SH-SY5Y (cell line): ENCODE data around the gene ANKMY2.

Source experiments
- GATA2 ChIP-seq: IDR thresholded peaks from 2 replicates; pipeline ENCODE4 v1.6.1; 2011; ENCODE audit warnings: mild to moderate bottlenecking, low read depth, low read length
- GATA3 ChIP-seq: IDR thresholded peaks from 2 replicates; pipeline ENCODE4 v1.6.1; 2011; ENCODE audit warnings: low read depth, mild to moderate bottlenecking, low read length, moderate library complexity

ANKMY2 gene

DNA sequence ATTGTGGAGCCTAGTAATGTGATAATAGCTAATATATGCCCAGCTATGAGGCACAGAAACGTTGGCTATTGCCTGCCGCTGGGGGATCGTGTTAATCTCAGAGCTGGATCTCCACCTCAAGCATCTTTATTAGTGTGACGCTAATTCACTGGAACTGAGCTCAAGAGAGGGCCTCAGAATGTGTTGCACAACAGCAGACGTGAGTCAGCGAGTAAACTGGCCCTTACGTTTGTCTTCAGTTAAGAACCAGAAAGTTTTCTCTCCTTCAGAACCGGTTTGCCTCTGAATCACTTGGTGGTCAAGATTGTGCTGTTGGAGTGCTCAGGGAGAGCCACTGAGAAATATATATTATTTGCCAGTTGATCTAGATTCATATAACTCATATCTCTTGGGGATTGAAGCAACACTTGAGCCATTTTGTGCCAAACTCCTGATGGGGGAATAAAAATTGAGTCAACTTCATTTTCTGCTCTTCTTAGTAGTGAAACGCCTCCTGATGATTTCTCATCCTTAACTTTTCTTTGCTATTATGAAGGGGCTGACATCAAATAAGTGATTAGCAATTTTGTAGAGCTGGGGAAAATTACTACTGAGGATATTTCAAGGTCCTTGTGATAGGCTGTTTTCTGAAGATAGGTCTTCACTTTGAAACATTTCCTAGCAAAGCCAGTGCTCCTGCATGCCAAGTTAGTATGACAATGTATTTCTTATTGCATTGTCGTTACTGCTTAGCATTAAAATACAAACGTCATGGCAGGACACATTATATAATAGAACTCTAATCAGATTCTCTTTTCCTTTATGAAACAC lies 22.7 kb upstream of the ANKMY2 start:
- TF ChIP-seq GATA2: peak; percentile 74
- peak; percentile 47 for TF ChIP-seq GATA3

DNA sequence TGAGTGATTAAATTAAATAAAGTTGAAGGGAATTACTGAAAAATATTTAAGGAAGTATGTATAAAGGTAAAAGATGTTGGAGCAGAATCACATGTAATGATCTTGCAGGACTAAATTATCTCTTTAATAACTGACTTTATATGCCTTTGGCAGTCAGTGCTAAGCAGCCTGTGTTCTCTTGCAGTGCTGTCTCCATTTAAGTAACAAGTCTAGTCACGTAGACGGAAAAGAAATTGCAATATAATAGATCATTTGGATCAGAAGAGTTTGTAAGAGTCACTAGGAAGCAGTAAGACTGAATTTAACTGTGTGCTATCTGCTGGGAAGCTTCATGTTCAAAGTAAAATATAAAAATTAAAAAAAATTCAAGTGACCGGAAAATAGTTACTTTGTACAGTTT lies 21.8 kb upstream of the ANKMY2 start:
- TF ChIP-seq GATA2: no peak

DNA sequence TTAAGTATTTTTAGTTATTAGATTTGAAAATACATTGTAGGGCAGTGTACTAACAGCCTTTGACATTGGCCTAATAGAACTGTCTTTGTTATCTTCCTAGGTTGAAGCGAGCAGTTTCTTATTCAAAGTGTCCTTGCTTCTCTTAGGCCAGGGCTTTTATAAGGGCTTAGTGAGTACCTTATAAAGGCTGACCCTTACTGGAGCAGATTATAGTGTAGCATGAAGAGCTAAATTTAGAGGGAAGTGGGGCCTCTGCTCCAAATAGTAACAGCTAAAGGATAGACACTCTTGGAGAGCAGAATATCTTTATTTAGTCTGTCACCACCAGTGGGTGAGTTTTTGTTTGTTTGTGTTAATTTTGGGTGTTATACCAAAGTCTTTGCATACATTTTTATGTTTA lies 16.4 kb upstream of the ANKMY2 start:
- TF ChIP-seq GATA3: no peak

DNA sequence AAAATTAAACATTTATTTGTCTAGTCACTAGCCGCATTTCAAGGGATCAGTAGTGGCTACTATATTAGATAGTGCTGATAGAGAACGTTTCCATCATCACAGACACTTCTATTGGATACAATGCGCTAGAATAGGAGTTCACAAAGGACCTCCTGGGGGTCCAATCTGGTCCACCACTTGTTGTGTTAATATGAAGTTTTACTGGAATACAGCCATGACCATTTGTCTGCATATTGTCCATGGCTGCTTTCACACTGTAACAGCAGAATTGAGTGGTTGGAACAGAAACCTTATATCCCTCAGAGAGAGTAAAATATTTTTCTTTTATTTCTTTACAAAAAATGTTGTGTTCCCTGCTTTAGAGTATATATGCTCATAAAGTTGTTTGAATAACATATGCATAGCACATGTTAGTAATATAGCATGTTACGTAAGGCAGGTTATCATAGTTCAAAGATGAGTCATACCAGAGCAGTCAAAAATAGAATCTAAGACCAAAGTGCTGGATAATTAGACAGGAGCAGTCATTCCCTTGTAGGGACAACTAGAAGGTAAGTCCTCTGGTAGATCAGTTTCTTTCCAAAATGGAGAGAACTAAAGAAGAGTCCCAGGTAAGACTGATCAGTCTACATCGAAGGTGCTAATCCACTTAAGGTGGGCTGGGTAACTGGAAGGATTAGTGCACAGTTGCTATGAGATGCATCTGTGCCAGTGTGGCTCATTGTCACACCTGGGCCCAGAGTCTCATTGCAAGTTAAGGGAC lies 15.3 kb upstream of the ANKMY2 start:
- TF ChIP-seq GATA2 (no peak), GATA3 (no peak)

DNA sequence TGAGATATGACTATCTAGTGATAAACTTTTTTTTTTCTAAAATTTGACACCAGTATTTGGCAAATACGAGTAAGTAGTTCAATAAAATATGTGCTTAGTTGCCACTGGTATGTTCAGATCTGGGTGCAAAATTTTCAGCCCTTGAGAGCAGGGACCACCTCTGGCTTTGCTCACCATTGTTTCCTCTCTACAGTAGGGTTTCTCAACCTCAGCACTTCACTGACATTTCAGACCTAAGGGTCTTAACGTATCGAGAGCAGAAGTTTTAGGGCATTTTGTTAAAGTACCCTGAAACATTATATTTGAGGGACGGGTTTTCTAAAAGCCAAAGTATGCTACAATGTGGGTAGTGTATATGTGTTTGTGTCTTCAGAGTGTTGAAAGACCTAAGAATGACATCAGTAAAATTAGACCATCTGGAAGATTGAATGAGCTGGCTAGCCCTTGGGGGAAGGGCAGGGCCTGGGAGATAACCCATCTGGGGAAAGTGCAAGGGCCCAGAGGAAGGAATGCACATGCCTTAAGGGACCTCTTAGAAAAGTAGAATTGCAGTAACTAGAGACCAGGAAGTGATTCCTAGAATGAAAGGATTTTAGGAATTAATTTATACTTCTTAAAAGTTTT lies 12.2 kb upstream of the ANKMY2 start:
- TF ChIP-seq GATA3: no peak
- no peak for TF ChIP-seq GATA2

DNA sequence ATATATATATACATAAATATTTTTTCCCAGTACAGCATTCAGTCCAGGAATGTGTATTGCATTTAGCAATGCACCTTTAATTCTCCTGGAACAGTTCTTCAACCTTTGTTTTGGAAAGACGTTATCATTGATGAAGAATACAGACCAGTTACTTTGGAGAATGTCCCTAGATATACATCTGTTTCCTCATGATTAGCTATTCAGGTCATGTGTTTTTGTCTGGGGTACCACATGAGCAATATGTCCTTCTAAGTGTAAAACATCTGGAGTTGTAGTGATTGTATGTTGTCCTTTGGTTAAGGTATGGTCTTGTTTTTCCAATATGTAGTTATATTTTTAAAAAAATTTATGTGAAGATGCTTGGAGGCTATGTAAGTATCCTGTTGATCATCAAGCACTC lies 10.6 kb upstream of the ANKMY2 start:
- TF ChIP-seq GATA2 (no peak), GATA3 (0 out of 2 replicates have a peak, but pooled peaks have one; percentile 5)

DNA sequence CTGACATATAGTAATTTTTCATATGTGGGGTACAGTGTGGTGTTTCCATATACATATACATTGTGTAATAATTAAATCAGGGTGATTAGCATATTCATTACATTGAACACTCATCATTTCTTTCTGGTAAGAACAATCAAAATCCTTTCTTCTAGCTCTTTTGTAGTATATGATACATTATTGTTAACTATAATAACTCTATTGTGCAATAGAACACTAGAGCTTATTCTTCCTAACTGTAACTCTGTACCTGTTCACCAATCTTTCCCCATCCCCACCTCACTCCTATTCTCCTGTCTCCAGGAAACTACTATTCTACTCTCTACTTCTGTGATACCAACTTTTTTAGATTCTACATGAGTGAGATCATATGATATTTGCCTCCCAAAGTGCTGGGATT lies 9.8 kb upstream of the ANKMY2 start:
- TF ChIP-seq GATA2: no peak
- TF ChIP-seq GATA3: no peak

DNA sequence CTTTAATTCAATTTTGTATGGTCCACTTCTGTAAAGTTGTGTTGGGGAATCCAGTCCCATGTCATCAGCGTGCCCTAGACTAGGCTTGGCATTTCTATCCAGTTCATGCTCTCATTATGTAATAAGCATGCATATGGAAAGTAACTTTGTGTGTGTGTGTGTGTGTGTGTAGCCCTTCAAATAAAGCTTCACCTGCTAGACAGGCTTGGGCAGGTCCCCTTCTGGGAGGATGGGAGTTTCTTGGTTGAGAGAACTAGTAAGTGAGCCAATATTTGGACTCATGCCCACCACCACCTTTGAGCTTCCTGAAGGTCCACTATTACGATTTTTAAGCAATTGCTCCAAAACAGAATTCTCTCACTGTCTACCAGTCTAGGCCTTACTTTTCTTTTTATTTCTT lies 7.3 kb upstream of the ANKMY2 start:
- TF ChIP-seq GATA2 (no peak), GATA3 (no peak)

DNA sequence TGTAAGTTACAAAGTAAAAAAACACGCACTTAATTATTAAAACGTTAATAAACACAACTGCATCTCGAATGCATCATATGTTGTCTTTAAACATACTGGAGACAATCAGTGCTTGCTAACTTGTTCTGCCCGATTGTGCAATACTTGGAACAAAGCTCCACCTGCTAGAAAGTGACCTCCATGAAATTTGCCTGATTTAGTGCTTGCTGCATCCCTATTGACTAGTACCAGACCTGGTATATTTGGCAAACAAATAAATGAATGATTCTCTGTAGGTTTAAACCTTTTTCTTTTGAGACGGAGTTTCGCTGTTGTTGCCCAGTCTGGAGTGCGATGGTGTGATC lies 6.7 kb upstream of the ANKMY2 start:
- TF ChIP-seq GATA3: no peak
- TF ChIP-seq GATA2: no peak

DNA sequence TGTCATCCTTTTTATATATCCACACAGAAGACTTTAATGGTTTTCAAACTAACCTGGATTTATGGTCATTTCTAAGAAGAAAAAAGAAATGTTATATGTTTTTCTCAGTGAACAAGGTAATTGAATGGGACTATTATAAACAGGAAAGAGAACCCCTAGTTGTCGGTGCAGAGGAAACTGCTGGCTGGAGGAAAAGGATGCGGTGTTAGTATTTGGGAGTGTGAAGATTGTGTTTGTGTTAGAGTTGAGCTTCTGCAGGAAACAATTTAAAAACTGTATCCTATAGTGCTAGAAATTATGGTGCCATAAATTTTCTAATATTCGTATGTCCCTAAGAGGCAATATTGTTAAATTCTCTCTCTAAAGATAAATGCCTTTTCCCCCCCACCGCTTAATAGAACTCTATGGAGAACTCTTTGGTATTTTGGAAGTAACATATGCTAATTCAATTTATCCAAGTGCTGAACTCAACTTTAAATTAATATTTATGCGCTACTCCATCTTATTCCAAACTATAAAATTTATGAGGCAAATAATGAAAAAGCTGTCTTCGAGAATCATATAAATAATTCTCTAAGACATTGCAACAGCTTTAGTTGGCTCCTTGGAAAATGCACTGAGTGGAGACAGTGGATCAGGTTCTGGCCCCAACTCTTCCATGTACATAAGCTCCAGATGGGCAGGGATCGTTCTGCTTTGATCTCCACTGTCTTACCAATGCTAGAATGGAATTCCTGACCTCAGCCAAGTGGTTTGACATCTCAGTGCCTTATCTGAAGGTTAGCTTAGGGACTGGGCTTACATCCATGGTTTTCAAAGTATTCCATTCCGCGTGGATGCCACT lies 6.1 kb upstream of the ANKMY2 start:
- TF ChIP-seq GATA3: no peak
- no peak for TF ChIP-seq GATA2

DNA sequence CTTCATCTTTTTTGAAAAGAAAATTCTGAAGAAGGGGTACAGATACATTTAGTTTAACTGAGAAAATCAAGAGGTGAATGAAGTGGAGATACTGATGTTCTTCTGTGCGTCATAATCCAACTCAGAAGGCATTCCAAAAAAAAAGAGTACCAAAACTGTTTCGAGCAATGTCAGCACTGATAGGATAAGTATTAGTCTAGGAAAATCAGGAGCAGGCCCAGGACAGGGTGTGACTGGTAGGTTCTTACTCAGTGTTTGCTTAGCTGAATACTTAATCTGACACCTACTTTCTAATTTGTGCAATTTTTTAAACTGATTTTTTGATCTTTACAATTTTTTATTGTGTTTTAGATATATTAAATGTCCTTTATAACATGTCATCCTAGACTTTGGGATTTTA lies 4.7 kb upstream of the ANKMY2 start:
- TF ChIP-seq GATA3 (no peak), GATA2 (no peak)

DNA sequence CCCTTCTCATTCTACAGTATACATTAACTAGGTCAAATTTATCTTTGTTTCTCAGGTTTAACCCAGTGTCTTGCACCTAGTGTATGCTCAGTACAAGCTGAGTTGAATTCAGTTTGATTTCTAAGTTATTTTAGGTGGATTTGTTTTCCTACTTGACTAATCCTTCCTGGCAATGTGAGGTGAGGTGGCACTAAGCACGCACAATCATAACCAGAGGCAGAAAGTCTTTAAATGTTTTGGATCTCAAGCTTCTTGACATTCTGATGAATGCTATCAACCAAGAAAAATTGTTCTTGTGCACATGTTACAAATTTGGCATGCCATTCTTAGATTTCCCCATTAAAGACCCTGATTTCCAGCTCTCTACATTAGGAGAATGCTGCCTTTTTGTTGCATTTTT lies 3.6 kb upstream of the ANKMY2 start:
- TF ChIP-seq GATA2: no peak
- no peak for TF ChIP-seq GATA3

DNA sequence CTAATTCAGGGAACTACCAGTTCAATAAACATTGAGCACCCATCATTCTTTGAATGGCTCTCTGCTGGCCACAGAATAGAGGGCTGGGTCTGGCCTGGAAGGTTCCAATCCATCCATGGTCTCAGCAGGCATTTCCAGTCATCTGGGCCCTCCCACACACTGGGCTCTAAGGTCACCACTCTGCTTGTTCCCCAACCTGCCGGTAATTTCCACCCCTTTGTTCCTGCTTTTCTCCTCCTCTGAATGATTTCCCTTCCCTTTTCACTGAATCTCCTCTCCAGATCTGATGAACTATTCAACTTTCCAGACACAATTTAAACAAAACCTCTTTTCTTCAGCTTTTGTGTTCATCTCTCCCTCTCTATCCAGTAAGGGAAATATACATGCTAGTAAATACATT lies 3.0 kb upstream of the ANKMY2 start:
- no peak for TF ChIP-seq GATA2
- TF ChIP-seq GATA3: no peak

DNA sequence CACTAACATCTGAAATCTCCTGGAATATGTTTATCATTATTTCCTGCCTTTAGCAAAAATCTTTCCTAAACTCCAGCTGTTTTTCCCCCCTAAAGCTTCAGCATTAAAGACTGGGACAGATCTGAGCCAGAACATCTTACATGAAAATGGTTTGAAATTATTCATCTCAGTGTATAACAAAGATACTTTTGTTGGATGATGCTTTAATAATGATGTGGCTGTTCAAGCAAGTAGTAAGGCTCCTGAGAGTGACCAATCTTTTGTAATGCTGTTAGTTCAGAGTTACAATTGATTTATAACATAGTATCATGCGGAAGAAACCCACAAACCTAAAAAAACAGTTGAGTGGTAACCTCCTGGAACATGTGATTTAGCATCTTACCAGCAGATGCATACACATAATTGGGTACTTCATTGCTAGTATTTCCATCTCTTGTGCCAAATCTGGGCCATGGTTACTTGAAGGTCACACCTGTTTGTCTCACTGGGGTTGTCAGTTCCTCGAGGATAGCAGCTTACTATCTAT lies 1.9 kb upstream of the ANKMY2 start:
- TF ChIP-seq GATA2 (no peak), GATA3 (no peak)
